GM10266 (cell line): Measurements from ENCODE around the gene MYRF.

Experiments used
- DNase-seq: peaks from one replicate; pipeline ENCODE4 v3.0.0; 2012; ENCODE audit errors: extremely low spot score
- TF ChIP-seq, protein P1 (sequence below): IDR thresholded peaks from 2 replicates; pipeline ENCODE4 v1.5.1; 2012; ENCODE audit warnings: mild to moderate bottlenecking, low read depth; ENCODE audit not compliant: control insufficient read depth, insufficient read depth; ENCODE audit errors: missing control alignments

MYRF gene

DNA sequence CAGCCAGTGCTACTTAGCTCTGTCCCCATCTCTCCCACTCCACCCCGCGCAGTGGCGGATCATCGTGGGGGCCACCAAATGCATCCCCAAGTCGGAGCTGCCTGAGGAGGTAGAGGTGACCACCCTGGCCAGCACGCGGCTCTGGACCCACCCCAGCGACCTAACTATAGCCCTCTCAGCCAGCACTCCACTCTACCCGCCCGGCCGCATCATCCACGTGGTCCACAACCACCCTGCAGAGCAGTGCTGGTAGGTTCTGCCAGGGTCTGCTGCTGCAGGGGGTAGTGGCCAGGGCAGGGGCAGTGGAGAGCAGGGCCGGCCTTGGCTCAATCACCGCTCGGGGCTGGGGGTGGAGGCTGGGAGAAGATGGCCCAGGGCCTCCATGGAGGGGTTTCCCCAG is 13.0 kb upstream of the MYRF start:
- DNase-seq: no peak
- TF ChIP-seq, protein P1, sequence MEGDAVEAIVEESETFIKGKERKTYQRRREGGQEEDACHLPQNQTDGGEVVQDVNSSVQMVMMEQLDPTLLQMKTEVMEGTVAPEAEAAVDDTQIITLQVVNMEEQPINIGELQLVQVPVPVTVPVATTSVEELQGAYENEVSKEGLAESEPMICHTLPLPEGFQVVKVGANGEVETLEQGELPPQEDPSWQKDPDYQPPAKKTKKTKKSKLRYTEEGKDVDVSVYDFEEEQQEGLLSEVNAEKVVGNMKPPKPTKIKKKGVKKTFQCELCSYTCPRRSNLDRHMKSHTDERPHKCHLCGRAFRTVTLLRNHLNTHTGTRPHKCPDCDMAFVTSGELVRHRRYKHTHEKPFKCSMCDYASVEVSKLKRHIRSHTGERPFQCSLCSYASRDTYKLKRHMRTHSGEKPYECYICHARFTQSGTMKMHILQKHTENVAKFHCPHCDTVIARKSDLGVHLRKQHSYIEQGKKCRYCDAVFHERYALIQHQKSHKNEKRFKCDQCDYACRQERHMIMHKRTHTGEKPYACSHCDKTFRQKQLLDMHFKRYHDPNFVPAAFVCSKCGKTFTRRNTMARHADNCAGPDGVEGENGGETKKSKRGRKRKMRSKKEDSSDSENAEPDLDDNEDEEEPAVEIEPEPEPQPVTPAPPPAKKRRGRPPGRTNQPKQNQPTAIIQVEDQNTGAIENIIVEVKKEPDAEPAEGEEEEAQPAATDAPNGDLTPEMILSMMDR: no peak

DNA sequence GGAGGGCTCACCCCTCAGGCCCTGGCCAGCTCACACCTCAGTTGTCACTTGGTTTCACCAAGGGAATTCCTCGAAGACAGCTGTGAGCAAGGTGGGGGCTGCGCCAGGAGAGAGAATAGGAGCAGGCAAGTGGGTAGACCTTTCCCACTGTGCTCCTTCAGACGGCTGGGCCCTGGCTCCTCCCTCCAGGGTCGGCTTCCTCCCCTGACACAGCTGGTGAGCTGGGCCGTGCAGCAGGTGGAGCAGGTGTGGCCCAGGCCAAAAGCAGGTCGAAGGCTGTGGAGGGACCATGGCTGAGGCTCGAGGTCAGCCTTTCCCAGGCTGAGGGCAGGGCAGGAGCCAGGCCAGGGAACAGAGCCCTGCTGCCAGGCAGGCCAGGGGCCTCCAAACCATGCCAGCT is 12.5 kb upstream of the MYRF start:
- no peak for DNase-seq
- TF ChIP-seq, protein P1: no peak

DNA sequence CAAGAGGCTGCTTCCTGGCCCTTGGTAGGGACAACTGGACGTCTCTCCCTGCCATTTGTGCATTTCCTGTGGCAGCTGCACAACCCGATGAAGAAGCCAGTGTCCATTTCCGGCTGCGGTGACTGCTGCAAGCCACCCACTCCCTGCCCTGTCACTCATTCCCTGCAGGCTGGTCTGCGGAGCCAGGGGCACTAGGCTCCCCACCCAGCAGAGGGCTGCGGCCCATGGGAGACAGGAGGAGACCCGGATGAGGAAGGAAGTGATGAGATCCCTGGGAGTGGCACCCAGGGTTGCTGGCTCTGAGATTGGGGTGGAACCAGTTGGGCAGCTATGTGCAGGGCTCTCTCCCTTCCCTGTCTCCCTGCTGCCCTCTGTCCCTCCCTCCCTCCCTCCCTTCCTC is 10.0 kb upstream of the MYRF start:
- no peak for DNase-seq
- TF ChIP-seq, protein P1: no peak

DNA sequence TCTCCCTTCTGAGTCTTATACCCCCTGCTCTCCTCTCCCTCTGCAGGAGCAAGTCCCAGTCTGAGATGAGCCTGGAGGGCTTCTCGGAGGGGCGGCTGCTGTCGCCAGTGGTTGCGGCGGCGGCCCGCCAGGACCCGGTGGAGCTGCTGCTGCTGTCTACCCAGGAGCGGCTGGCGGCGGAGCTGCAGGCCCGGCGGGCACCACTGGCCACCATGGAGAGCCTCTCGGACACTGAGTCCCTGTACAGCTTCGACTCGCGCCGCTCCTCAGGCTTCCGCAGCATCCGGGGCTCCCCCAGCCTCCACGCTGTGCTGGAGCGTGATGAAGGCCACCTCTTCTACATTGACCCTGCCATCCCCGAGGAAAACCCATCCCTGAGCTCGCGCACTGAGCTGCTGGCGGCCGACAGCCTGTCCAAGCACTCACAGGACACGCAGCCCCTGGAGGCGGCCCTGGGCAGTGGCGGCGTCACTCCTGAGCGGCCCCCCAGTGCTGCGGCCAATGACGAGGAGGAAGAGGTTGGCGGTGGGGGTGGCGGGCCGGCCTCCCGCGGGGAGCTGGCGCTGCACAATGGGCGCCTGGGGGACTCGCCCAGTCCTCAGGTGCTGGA is 8.8 kb upstream of the MYRF start:
- TF ChIP-seq, protein P1: no peak
- no peak for DNase-seq

DNA sequence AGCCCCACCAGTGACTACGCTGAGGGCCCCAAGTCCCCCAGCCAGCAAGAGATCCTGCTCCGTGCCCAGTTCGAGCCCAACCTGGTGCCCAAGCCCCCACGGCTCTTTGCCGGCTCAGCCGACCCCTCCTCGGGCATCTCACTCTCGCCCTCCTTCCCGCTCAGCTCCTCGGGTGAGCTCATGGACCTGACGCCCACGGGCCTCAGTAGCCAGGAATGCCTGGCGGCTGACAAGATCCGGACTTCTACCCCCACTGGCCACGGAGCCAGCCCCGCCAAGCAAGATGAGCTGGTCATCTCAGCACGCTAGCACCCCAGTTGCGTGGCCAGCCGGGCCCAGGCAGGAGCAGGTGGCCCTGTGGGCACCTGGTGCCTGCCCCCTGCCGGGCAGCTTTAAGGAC is 8.3 kb upstream of the MYRF start:
- DNase-seq: no peak
- TF ChIP-seq, protein P1: no peak

DNA sequence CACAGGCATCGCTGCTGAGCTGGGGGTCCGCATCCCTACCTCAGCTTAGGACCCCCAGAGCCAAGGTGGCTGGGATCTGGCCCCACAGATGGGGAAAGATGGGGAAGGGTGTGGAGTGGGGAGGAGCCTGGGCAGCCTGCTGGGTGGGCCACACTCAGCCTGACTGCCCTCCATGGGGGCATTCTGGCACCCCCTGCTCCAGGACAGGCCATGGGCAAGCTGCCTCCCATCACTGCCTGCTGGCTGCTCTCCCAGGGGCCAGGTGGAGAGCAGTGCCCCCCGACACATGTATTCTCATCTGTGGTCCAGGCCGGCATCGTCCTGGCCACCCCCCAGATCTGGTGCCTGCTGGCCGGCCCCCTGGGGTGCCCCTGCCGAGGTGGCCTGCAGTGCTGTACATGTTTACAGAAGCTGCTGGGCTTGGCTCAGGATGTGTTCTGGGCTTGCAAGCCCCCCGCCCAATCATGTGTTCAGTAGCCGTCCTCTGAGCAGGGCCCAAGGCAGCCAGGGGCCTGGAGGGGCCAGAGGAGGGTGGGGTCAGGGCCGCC is 7.8 kb upstream of the MYRF start:
- TF ChIP-seq, protein P1: no peak
- DNase-seq: no peak

DNA sequence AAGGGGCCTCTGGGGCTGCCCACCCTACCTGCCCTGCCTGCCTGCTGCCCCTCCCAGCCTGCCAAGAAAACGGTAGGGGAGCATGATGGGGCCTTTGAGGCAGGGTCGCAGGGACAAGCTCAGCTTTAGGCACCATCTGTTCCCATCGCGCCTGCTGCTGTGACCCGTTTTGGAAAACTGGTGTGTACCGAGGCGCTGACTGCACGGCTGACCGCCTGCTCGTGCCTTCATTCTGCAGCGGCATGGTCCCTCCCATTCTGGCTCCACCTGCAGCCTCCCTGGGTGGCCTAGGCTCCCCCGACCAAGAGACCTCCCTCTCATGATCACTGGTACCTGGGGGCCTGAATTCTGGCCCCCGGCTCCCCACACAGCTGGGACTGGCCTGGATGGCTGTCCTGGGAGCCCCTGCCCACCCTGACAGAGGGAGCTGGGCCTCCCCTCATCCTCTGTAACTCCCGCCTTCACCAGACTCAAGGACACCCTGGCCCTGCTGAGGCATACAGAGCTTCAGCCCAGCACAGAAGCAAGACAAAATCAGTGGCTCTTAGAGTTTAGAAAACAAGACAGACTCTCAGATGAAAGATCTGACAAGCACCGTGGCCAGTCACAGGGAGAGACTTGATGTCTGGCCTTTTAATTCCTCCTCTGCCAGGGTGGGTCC is 6.5 kb upstream of the MYRF start:
- no peak for DNase-seq
- TF ChIP-seq, protein P1: no peak
